Retinal pigment epithelial cell (primary cell): ENCODE data around the gene UBASH3A.

Experiments used
- DNase-seq: peaks from one replicate; pipeline ENCODE4 v3.0.0-alpha.2; 2010; ENCODE audit warnings: low read depth
- H3K4me3 ChIP-seq: 2 replicates; pipeline ENCODE4 v1.5.1; 2011; ENCODE audit warnings: mild to moderate bottlenecking, low read length, control low read depth, moderate library complexity
- CTCF ChIP-seq: conservative IDR thresholded peaks from 2 replicates; pipeline ENCODE4 v1.5.1; 2011; ENCODE audit warnings: low read depth, low read length, control low read depth, inconsistent platforms

The UBASH3A gene

GRCh38 chr21:42479582-42479981 lies 75.9 kb downstream of the UBASH3A start:
- DNase-seq = no peak
- no peak overlapping the region for H3K4me3 ChIP-seq
- TF ChIP-seq CTCF = no peak

GRCh38 chr21:42480736-42481135 lies 77.0 kb downstream of the UBASH3A start:
- no peak overlapping the region for H3K4me3 ChIP-seq
- DNase-seq = no peak
- TF ChIP-seq CTCF = no peak

DNA sequence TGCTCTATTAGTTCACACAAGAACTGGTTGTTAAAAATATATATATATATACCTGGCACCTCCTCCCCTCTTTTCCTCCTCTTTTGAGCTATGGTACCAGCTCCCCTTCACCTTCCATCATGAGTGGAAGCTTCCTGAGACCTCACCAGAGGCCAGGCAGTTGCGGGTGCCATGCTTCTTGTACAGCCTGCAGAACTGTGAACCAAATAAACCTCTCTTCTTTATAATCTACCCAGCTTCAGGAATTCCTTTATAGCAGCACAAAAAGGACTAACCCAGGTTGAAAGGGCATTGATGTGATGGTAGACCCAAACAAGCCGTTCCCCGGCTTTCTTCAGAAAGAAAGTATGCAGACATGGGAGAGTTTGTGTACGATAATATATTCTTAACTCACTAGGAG lies 77.5 kb downstream of the UBASH3A start:
- TF ChIP-seq CTCF = no peak
- no peak overlapping the region for H3K4me3 ChIP-seq
- DNase-seq = no peak

- no peak overlapping the region for H3K4me3 ChIP-seq
- TF ChIP-seq CTCF = no peak
- DNase-seq = no peak
Measured at GRCh38 chr21:42484966-42485365, 81.3 kb downstream of the UBASH3A start.

DNA sequence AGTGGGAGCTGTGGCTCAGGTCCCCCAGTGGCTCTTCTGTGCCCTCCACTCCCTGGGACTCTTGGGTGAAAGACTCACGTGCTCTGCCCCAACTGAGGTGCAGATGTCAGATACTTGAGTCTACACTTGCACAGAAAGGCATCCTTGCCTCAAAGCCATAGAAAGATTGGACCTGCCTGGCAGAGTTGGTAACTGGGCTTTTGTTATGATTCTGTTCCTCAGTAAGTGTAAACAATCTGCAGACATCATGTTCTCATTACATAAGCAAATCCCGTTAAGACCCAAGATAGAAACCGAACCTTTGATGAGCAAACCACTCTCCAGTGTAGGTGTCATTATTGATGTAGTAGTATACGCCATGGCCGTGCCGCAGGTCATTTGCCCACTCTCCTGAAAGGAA lies 82.4 kb downstream of the UBASH3A start:
- no peak for DNase-seq
- no peak for TF ChIP-seq CTCF
- no peak overlapping the region for H3K4me3 ChIP-seq

DNA sequence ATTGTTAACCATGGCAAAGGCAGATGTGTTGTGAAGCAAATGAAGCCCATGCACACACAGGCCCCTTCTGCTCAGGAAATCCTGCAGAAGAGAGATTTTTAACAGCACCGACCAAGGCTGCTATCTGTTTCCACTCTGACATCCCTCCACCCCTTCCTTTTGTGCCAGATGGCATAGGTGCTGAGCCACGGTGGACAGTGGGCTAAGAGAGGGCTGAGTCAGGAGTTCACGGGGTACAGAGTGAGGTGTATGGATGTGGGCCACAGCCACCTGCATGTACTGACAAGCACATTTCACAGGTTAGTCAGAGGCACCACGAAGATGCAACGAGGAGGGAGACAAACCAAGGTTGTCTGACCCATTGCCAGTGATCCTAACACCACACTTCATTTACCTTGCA lies 82.8 kb downstream of the UBASH3A start:
- H3K4me3 ChIP-seq = no peak overlapping the region
- TF ChIP-seq CTCF = no peak
- DNase-seq = no peak

DNA sequence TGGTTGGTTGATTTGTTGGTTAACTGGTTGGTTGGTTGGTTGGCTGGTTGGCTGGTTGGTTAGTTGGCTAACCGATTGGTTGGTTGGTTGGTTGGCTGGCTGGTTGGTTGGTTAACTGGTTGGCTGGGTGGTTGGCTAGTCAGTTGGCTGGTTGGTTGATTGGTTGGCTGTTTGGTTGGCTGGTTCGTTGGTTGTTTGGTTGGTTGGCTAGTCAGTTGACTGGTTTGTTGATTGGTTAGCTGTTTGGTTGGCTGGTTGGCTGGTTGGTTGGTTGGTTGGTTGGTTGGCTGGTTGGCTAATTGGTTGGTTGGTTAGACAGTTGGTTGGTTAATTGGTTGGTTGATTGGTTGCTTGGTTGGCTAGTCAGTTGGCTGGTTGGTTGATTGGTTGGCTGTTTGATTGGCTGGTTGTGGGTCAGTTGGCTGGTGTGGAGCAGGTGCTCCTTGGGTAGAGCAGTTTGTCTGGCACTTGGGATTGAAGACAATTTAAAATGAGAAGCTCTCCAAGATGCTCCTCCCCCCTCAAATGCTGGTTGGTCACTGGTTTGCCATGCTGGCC lies 85.4 kb downstream of the UBASH3A start:
- no peak for DNase-seq
- TF ChIP-seq CTCF = no peak

More for the DNA sequence above, 85.4 kb downstream of the UBASH3A start:
- H3K4me3 ChIP-seq = no peak overlapping the region
